HG03097 (cell line): Measurements from ENCODE around the gene TYMS.
"Not testable (repeated sequence)": the region's sequence is repeated elsewhere in the genome, so short reads cannot be mapped to it uniquely, and the experiment has no call there.

Experiments used
- ATAC-seq: cut with Tn5 transposase; IDR thresholded peaks from one replicate; pipeline ENCODE4 v1.9.1; 2021; ENCODE audit not compliant: unreplicated experiment, low FRiP score

Gene TYMS

DNA sequence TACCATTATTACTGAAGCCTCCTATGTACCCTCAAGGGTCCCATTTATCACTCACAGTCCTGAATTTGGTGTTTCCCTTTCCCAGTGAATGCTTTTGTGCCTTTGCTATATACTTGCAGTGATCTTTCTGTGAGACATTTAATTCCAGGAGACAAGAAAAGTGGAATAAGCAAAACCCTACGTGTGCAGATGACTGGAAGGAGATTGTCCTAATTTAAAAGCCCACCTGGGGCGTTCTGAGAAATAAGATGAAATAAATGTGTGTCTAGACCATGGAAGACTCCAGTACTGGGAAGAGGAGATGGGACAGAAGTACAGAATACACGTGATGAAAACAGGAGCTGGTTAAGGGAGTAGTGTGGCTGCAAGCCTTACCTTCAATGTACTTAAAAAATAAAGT is 19.3 kb downstream of the TYMS start:
- ATAC-seq, result no peak

GRCh38 chr18:677145-677544 is 19.7 kb downstream of the TYMS start:
- no peak for ATAC-seq

DNA sequence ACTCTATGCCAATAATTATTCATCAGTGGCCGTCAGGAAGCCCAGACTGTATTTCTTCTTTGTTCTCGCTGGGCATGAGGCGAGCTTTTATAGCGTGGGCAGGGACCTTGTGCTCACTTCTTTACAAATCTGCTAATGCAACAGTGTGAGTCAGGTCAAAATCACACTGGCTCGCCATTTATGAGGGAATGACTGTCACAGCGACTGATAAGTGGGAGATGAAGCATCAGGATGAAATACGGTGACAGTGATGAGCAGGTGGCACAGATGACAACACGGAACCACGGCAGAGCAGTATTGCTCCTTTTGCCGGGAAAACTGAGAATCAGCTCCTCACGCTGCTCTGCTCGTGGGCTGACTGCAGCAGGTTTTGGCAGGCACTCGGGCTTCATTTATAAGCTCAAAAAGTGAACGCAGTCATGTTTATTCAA is 20.5 kb downstream of the TYMS start:
- ATAC-seq, result no peak

DNA sequence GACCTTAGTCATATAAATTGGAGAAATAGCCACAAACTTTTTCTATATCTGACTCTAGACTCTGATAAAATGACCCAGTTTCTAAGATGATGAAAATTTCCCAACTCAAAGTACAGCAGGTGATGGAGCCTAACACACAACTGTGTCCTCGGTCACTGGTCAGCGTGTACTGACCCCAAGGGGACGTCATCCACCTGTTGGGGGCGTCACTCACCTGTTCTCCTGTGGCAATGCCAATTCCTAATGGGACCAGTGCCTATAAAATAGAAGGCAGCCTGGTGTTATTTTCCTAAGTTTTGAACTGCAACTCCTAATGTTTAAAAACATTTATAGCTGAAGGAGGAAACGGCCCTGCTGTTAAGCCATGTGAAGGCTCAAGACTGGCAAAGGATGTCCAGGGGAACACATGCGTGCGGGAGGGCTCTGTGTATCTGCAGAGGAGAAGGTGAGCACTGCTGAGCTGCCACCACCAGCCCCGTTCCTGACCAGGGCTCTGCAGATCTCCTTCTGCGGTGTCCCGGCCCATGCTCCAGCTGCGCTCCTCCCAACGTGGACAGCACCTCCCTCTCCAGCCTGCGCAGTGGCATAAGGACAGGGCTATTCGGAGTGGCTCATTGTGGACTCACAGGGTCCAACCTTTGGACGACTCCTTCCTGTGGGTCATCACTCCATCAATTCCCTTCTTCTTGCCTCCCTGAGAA is 21.2 kb downstream of the TYMS start:
- no peak for ATAC-seq

GRCh38 chr18:679516-679915 is 22.1 kb downstream of the TYMS start:
- ATAC-seq, result no peak

- no peak for ATAC-seq
Observed at GRCh38 chr18:680392-680791, 22.9 kb downstream of the TYMS start.

- no peak for ATAC-seq
Observed at GRCh38 chr18:681985-682384, 24.5 kb downstream of the TYMS start.

DNA sequence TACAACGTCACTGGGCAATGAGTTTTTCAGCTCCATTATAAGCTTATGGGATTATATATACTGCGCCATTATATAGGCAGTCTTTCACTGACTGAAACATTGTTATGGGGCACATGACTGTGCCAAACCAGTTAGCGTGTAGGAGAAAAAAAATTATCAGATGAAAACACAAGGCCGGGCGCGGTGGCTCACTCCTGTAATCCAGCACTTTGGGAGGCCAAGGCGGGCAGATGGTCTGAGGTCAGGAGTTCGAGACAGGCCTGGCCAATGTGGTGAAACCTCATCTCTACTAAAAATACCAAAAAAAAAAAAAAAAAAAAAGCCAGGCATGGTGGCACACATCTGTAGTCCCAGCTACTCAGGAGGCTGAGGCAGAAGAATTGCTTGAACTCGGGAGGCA is 25.0 kb downstream of the TYMS start:
- ATAC-seq, result not testable (repeated sequence)

GRCh38 chr18:682833-683232 is 25.4 kb downstream of the TYMS start:
- ATAC-seq, result no peak

- ATAC-seq, result no peak
Observed at GRCh38 chr18:683531-683930, 26.1 kb downstream of the TYMS start.

- ATAC-seq, result no peak
Observed at GRCh38 chr18:685438-685837, 28.0 kb downstream of the TYMS start.

DNA sequence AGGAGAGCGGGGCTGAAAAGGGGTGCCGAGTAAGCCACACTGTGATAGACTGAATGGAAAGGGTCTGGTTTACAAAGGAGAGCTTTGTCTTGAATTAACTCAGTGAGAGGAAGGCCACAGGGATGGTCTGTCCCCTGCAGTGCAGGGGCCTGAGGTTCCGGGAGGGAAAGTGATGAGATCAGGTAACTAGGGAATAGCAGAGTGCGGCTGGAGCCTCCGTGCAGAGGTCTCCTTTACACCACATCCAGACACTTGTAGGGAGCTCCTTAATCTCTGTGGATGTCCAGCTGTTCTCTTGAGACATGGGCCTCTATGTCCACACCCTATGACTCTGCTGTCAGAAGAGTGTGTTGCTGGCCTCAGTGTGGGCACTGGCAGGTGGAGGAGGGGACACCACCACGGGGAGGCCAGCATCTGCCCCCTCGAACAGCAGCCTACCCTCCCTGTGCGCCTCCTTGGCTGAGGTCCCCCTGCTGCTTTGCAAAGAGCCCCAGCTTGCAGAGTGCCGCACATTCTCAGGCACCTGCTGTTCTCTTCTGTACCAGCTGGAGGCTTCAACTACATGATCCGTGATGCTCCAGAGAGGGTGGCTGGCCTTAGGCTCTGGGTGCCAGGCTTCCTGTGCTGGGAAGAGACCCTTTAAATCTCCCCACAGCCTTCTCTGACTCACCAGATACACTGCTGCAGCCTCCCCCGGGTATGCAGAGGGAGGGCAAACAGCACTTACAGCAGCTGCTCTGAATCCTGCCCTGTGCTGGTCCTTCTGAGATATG is 29.1 kb downstream of the TYMS start:
- no peak for ATAC-seq

DNA sequence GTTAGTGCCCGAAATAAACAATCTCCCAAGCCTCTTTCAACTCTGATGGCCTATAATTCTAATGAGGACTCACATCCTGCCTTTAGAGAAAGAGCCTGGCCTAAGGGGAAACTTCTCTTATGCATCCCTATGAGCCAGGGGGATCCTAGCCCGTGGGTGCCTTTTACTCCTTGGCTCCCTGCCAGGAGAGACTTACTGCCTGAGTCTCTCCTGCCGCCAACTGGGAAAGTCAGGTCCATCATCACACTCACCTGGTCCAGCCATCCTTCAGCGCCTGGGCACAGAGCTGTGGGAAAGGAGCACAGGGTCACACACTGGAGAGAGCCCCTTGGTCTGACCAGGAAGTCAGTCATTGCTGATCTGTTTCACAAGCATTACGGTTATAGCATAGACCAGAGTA is 30.9 kb downstream of the TYMS start:
- ATAC-seq, result no peak

DNA sequence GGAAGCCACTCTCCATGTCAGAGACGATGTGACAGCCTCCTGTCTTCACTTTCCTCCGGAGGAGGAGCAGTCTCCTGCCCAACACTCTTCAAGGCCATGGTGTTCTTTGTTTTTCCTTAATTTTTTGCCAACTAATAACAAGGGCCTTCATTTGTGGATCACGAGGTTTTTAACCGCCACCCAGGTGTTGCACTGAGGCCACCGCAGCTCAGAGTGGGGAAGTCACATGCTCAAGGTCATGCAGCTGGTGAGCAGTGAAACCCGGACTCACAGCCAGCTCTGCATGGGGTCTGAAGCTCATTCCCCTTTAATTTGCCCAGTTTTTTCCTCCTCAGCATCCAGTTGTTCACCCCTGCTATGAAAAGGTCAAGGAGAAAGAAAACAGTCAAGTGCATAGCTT is 35.4 kb downstream of the TYMS start:
- no peak for ATAC-seq

DNA sequence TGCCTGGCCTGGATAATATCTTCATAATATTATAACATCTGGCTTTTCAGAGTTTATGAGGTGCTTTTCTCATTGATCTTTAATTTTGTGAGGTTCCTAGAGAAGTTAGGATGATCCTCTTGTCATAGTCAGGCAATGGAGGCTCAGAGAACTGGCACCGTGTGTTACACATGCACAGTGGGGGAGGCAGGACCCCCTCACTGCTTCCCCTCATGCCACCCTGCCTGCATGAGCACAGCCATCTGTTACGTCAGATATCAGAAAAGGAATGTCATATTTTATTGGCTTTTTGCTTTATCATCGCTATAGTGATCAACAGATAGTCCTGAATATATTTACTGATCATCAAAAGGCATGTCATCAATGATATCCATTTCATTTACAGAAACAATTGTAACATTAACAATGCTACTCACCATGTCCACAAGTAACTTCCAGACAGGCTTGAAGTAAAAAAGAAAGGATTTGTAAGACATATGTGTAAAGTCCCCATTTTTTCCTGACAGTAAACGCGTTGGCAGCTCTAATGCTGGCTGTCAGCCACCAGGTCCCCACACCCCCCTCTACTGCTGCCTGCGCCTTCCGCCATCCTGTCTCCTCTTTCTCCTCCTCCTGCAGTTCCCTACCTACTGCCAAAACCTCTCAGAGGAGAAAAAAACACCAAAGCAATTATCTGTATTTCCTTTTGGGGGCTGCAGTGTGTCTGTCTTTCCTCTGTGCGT is 36.2 kb downstream of the TYMS start:
- no peak for ATAC-seq

DNA sequence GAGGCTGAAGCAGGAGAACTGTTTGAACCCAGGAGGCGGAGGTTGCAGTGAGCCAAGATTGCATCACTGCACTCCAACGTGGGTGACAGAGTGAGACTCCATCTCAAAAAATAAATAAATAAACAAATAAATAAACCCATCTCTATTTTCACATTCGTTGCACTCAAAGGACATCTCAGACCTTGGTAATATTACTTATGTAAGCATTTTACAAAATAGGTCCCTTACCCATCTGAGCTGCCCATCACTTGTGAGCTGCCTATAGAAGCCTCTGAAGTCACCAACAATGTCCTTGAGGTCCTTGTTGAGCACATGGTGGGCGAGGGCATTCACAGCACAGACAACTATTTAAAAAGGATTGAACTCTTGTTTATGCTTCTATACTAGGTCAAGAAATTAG is 39.6 kb downstream of the TYMS start:
- no peak for ATAC-seq

DNA sequence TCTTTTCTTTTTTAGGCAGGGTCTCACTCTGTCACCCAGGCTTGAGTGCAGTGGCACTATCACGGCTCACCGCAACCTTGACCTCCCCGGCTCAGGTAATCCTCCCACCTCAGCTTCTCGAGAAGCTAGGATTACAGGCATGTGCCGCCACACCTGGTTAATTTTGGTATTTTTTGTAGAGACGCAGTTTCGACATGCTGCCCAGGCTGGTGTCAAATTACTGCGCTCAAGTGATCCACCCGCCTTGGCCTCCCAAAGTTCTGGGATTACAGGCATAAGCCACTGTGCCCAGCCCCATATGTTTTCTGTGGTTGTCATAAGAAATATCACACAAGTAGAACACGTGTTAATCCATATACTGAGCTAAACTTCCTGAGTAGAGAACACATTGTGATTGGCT is 40.3 kb downstream of the TYMS start:
- no peak for ATAC-seq

DNA sequence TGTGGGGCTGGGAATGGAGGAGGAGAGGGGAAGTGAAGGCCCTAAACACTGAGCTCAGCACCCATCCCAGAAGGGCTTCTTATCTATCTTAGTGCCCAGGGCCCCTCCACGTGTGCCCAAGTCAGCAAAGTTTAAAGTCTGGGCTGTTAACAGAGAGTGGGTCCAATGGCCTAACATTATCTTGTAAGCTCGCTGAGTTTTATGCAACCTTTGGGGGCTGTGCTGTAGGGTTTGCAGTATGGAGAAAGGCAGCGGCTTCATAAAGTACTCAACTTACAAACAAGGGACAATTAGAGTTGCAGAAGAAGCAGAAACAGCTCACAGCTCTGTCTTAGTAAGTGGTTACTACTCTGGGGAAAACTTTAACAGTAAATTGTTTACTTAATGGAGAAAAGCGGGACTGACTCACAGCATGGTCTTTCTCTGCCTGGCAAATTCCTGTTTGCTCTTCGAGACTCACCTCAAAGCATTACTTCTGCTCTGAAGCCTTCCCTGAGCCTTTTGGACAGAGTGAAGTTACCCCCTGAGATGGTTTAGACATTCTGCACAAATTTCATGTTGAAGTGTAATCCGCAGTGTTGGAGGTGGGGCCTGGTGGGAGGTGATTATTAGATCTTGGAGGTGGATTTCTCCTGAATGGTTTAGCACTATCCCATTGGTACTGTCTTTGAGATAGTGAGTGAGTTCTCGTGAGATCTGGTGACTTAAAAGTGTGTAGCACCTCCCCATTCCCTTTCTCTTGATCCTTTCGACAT is 45.9 kb downstream of the TYMS start:
- ATAC-seq, result no peak

GRCh38 chr18:706405-706804 is 49.0 kb downstream of the TYMS start:
- no peak for ATAC-seq

- ATAC-seq, result no peak
Observed at GRCh38 chr18:708096-708495, 50.6 kb downstream of the TYMS start.

DNA sequence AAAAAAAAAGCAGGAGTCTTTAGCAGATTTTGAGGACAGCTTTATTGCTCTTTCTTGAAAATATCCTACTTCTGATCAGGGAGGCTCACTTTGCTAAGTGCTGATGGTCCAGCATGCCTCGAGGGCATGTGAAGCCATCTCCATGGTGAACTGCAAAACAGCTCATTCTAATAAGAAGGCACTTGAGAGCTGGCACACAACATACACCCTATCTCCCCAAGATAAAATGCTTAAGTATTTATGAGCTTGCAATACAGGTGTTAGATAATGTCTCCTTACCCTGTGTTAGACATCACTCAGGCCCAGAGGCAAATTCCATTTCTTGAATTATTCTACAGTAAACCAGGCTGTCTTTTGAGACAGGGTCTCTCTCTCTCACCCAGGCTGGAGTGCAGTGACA is 52.3 kb downstream of the TYMS start:
- ATAC-seq, result no peak
